Neuron (in vitro differentiated cells): Measurements from ENCODE around the gene ST8SIA4.

Experiments
- H2AFZ ChIP-seq: one replicate; pipeline ENCODE4 v1.6.1; 2013; ENCODE audit warnings: low read depth, mild to moderate bottlenecking, inconsistent platforms, low read length, moderate library complexity
- H3K27me3 ChIP-seq: one replicate; pipeline ENCODE4 v1.6.1; 2013; ENCODE audit warnings: low read length; ENCODE audit not compliant: insufficient read depth
- H3K36me3 ChIP-seq: one replicate; pipeline ENCODE4 v1.6.1; 2013; ENCODE audit warnings: low read length; ENCODE audit not compliant: insufficient read depth
- H3K4me1 ChIP-seq: one replicate; pipeline ENCODE4 v1.6.1; 2013; ENCODE audit warnings: low read length; ENCODE audit not compliant: insufficient read depth
- H3K4me3 ChIP-seq: 2 replicates; pipeline ENCODE4 v1.5.1; 2013; ENCODE audit warnings: mild to moderate bottlenecking, low read length, moderate library complexity
- H3K9me3 ChIP-seq: one replicate; pipeline ENCODE4 v1.6.1; 2013; ENCODE audit warnings: low read length

Gene ST8SIA4

GRCh38 chr5:100898504-100899346, 4.4 kb downstream of the ST8SIA4 start:
- H3K4me1 ChIP-seq = peaks cover 7% of the 10 kb centered on the region
- no peaks in the 10 kb centered on the region for H3K27me3 ChIP-seq
- H2AFZ ChIP-seq = no peak overlapping the region
- peaks cover 7% of the 10 kb centered on the region for H3K36me3 ChIP-seq
- no peaks in the 10 kb centered on the region for H3K9me3 ChIP-seq
- H3K4me3 ChIP-seq = no peak overlapping the region

- Histone ChIP-seq H3K27me3 (no peaks in the 10 kb centered on the region), H3K9me3 (no peaks in the 10 kb centered on the region), H3K4me3 (no peak overlapping the region), H2AFZ (no peak overlapping the region), H3K36me3 (peaks cover 14% of the 10 kb centered on the region), H3K4me1 (peaks cover 7% of the 10 kb centered on the region)
Measured at GRCh38 chr5:100896054-100896453, 7.0 kb downstream of the ST8SIA4 start.

- no peak overlapping the region for H3K4me3 ChIP-seq
Measured at GRCh38 chr5:100890461-100891008, 12.5 kb downstream of the ST8SIA4 start.

GRCh38 chr5:100889896-100890295, 13.2 kb downstream of the ST8SIA4 start:
- no peaks in the 10 kb centered on the region for H3K9me3 ChIP-seq
- H3K36me3 ChIP-seq = peaks cover 14% of the 10 kb centered on the region
- H3K4me1 ChIP-seq = no peaks in the 10 kb centered on the region
- no peak overlapping the region for H2AFZ ChIP-seq
- no peak overlapping the region for H3K4me3 ChIP-seq
- H3K27me3 ChIP-seq = no peaks in the 10 kb centered on the region

More at GRCh38 chr5:100890461-100891008, 12.5 kb downstream of the ST8SIA4 start:
- Histone ChIP-seq H3K36me3 (peaks cover 15% of the 10 kb centered on the region), H3K27me3 (no peaks in the 10 kb centered on the region), H3K4me1 (no peaks in the 10 kb centered on the region), H2AFZ (no peak overlapping the region), H3K9me3 (no peaks in the 10 kb centered on the region)

- Histone ChIP-seq H3K4me3 (no peak overlapping the region), H3K36me3 (peaks cover 15% of the 10 kb centered on the region), H3K9me3 (no peaks in the 10 kb centered on the region), H2AFZ (no peak overlapping the region), H3K4me1 (no peaks in the 10 kb centered on the region), H3K27me3 (no peaks in the 10 kb centered on the region)
Measured at GRCh38 chr5:100889165-100889743, 13.8 kb downstream of the ST8SIA4 start.

GRCh38 chr5:100877274-100877673, 25.8 kb downstream of the ST8SIA4 start:
- Histone ChIP-seq H3K36me3 (peaks cover 9% of the 10 kb centered on the region), H3K27me3 (no peaks in the 10 kb centered on the region)

GRCh38 chr5:100872408-100873190, 30.5 kb downstream of the ST8SIA4 start:
- no peak overlapping the region for H3K4me3 ChIP-seq
- no peak overlapping the region for H2AFZ ChIP-seq
- no peaks in the 10 kb centered on the region for H3K9me3 ChIP-seq
- H3K4me1 ChIP-seq = no peaks in the 10 kb centered on the region
- no peaks in the 10 kb centered on the region for H3K27me3 ChIP-seq
- peaks cover 9% of the 10 kb centered on the region for H3K36me3 ChIP-seq

More at GRCh38 chr5:100877274-100877673, 25.8 kb downstream of the ST8SIA4 start:
- no peaks in the 10 kb centered on the region for H3K9me3 ChIP-seq
- no peak overlapping the region for H2AFZ ChIP-seq
- no peak overlapping the region for H3K4me3 ChIP-seq
- no peaks in the 10 kb centered on the region for H3K4me1 ChIP-seq

- no peaks in the 10 kb centered on the region for H3K9me3 ChIP-seq
- H2AFZ ChIP-seq = no peak overlapping the region
- H3K4me3 ChIP-seq = no peak overlapping the region
- H3K4me1 ChIP-seq = no peaks in the 10 kb centered on the region
- no peaks in the 10 kb centered on the region for H3K27me3 ChIP-seq
- peaks cover 5% of the 10 kb centered on the region for H3K36me3 ChIP-seq
Measured at GRCh38 chr5:100867039-100867562, 36.0 kb downstream of the ST8SIA4 start.

GRCh38 chr5:100864931-100865330, 38.2 kb downstream of the ST8SIA4 start:
- no peaks in the 10 kb centered on the region for H3K9me3 ChIP-seq
- H3K27me3 ChIP-seq = no peaks in the 10 kb centered on the region
- H2AFZ ChIP-seq = no peak overlapping the region
- H3K4me1 ChIP-seq = no peaks in the 10 kb centered on the region
- peaks cover 5% of the 10 kb centered on the region for H3K36me3 ChIP-seq
- H3K4me3 ChIP-seq = no peak overlapping the region

- no peaks in the 10 kb centered on the region for H3K27me3 ChIP-seq
- H3K4me1 ChIP-seq = no peaks in the 10 kb centered on the region
- H2AFZ ChIP-seq = no peak overlapping the region
- H3K9me3 ChIP-seq = no peaks in the 10 kb centered on the region
- H3K4me3 ChIP-seq = no peak overlapping the region
- H3K36me3 ChIP-seq = peaks cover 5% of the 10 kb centered on the region
Measured at GRCh38 chr5:100863739-100864138, 39.3 kb downstream of the ST8SIA4 start.

GRCh38 chr5:100861148-100861547, 41.9 kb downstream of the ST8SIA4 start:
- Histone ChIP-seq H3K4me3 (no peak overlapping the region), H3K27me3 (no peaks in the 10 kb centered on the region), H3K36me3 (peaks cover 5% of the 10 kb centered on the region), H2AFZ (no peak overlapping the region), H3K9me3 (no peaks in the 10 kb centered on the region), H3K4me1 (no peaks in the 10 kb centered on the region)

GRCh38 chr5:100860407-100860806, 42.7 kb downstream of the ST8SIA4 start:
- no peaks in the 10 kb centered on the region for H3K27me3 ChIP-seq
- H3K9me3 ChIP-seq = no peaks in the 10 kb centered on the region
- no peaks in the 10 kb centered on the region for H3K4me1 ChIP-seq
- H3K36me3 ChIP-seq = peaks cover 11% of the 10 kb centered on the region
- no peak overlapping the region for H3K4me3 ChIP-seq
- no peak overlapping the region for H2AFZ ChIP-seq
